KG1 (cell line): Measurements from ENCODE around the gene TNFAIP8L1.

ENCODE experiments used
- DNase-seq: peaks from one replicate; lab custom pipeline; 2025; lab: John Stamatoyannopoulos, UW

The TNFAIP8L1 gene

GRCh38 chr19:4649392-4650047, 10.2 kb downstream of the TNFAIP8L1 start:
- DNase-seq = no peak

DNA sequence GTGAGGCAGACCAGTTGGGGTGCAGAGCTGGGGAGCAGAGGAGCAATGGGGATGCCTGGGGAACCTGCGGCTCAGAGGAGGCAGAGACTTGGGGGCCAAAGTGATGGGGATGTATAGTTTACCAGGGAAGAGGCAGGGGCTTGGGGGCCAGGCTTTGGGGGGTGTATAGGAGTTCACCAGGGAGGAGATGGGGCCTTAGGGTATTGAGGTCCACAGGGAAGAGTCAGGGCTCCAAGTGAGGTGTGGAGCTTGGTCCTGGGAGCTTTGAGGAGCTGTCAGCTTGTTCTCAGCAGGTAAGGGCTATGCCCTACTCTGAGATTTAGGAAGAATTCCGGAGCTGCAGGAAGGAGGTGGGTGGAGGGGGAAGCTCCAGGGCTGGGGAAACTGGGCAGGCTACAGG, 10.8 kb downstream of the TNFAIP8L1 start:
- no peak for DNase-seq

- no peak for DNase-seq
These were observed 12.8 kb downstream of the TNFAIP8L1 start for GRCh38 chr19:4652075-4652474.

GRCh38 chr19:4653793-4654436, 14.6 kb downstream of the TNFAIP8L1 start:
- DNase-seq = no peak

DNA sequence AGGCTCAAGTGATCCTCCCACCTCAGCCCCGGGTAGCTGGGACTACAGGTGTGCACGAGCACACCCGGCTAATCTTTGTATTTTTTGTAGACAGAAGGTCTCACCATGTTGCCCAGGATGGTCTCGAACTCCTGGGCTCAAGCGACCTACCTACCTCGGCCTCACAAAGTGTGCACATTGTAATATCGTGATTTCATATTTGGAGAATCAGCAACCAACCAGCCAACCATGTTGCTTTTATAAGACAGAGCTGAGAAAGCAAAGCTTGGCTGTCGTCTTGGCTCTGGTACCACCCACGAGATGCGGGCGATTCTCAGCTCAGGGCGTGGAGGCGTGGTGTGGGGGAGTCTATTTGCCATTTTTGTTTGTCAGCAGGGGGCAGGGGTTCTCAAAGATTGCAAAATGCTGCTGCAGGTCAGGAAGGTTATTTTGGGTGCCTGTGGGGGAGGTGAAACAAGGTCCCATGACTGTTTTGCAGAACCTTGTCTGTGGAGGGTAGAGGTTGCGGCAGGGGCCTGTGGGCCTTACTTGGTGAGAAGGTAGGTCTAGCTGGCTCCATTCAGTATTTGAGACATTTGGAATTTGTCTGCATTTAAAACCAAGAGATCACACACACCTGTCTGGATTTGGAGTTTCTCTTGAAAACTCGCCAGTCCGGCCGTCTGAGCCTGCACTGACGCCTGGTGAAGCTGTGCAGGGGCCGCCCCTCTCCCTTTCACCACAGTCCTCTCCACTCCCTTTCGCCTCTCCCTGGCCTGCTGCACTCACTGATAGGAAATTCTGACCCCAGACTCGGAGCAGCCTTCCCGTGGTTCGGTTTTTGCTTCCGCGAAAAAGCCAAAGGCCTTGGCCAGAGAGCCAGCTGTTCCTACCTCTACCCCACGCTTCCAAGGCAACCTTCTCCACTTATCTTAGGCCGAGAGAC, 15.4 kb downstream of the TNFAIP8L1 start:
- no peak for DNase-seq

- no peak for DNase-seq
These were observed 16.8 kb downstream of the TNFAIP8L1 start for GRCh38 chr19:4656102-4656501.

DNA sequence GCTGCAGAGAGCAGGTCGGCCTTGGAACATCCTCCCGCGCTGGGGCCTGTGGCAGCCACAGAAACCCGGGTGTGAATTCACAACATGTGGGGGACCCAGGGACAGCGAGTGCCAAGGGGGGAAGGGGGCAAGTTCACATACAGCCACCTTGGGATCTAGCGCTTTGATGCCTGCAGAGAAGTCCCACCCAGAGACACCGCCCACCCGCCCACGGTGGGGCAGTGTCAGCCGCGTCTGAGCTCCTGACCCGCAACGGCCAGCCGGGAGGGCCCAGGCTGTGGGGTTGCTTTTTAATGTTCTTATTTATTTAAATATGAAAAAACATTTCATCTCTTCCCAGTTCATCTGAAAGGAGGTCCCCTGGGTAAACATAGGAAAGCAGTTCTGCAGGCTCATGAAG, 17.9 kb downstream of the TNFAIP8L1 start:
- no peak for DNase-seq

DNA sequence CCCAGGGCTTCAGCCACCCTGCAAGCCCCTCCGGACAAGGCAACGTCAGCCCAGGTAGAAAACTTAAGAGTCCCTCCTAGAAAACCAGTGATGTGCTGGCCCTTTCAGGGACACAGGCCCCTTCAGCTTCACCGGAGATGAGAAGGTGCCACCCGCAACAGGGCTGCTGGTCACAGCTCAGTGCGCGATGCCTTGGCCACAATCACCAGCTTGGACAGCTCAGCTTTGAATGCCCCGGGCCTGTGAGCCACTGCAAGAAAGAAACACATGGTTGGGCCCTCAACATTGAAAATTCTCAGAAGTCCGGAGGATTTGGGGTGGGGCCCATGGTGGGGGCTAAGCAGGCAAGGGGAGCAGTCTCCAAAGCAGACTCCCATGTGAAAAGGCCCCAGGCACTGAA, 18.5 kb downstream of the TNFAIP8L1 start:
- no peak for DNase-seq

GRCh38 chr19:4660181-4660791, 21.0 kb downstream of the TNFAIP8L1 start:
- no peak for DNase-seq

DNA sequence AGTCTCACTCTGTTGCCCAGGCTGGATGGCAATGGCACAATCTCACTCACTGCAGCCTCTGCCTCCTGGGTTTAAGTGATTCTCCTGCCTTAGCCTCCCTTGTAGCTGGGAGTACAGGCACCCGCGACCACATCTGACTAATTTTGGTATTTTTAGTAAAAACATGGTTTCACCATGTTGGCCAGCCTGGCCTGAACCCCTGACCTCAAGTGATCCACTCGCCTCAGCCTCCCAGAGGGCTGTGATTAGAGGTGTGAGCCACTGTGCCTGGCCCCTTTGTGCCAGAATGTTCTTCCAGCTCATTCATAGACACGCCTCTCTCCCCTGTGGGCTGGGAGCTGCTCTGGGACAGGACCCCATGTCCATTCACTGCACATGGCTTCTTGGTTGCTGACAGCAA, 21.7 kb downstream of the TNFAIP8L1 start:
- DNase-seq = no peak

- DNase-seq = no peak
These were observed 22.8 kb downstream of the TNFAIP8L1 start for GRCh38 chr19:4662020-4662695.

DNA sequence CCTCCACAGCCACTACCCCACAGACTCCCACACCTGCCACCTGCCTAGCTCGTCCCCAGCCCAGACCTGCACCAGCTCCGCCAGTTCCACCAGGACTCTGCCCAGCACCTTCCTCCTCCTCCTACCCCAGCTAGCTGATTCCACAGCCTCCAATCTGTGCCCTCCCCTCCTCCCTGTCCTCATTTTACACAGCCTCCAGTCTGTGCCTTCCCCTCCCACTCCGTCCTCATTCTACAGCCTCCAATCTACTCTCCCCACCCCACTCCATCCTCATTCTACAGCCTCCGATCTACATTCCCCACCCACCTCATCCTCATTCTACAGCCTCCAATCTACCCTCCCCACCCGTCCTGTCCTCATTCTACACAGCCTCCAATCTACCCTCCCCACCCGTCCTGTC, 23.5 kb downstream of the TNFAIP8L1 start:
- DNase-seq = no peak

GRCh38 chr19:4664642-4665041, 25.3 kb downstream of the TNFAIP8L1 start:
- no peak for DNase-seq

- peak; percentile 55 for DNase-seq
These were observed 30.6 kb downstream of the TNFAIP8L1 start, which contains the start of gene MYDGF for GRCh38 chr19:4669723-4670480. TSS of gene MYDGF (minus strand) at chr19:4670342. CDS start at chr19:4670334, 8 bp downstream.

DNA sequence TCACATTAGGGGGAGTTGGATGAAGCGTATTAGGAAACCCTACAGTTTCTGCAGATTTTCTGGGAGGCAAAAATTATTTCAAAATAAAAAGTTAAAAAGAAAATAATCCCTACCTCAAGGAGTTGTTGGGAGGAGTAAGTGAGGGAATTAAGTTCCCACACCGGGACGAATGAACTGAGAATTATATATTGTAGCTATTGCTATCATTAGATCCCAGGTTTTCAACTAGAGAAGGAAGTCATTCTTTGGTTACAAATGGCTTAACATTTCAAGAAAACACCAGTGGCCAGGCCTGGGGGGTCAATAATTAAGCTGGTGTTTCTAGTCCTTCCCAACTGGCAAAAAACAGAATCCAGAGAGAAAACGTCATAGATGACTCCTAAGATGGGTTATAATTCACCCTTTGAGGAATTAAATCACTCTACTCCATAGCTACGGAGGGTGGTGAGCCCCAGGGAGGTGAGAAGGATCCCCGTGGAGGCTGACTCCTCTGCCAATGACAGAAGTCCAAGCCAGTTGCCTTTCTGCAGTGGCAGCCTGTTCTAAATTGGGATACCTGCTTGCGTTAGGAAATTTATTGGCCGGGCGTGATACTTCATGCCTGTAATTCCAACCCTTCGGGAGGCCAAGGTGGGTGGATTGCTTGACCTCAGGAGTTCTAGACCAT, 32.0 kb downstream of the TNFAIP8L1 start:
- DNase-seq = no peak

DNA sequence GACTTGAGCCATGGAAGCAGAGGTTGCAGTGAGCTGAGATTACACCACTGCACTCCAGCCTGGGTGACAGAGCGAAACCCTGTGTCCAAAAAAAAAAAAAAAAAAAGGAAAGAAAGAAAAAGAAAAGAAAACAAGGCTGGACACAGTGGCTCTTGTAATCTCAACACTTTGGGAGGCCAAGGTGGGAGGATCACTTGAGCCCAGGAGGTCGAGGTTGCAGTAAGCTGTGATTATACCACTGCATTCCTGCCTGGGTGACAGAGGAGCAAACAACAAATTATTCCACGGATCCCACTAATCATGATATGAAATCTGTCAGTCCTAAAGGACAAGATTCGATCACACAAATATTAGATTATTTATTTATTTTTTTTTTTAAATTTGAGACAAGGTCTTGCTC, 33.9 kb downstream of the TNFAIP8L1 start:
- no peak for DNase-seq

- no peak for DNase-seq
These were observed 34.4 kb downstream of the TNFAIP8L1 start for GRCh38 chr19:4673726-4674125.

- no peak for DNase-seq
These were observed 36.0 kb downstream of the TNFAIP8L1 start for GRCh38 chr19:4675346-4675745.

GRCh38 chr19:4676955-4677731, 37.8 kb downstream of the TNFAIP8L1 start:
- DNase-seq = no peak
